H9 (cell line): Measurements from ENCODE around the gene CYBC1. TPM values are rescaled to one million over a fixed set of nuclear protein-coding genes. Genes with fewer than 3 reads are reported as not detected.

Experiments used
- DNase-seq: peaks from one replicate; pipeline ENCODE4 v3.0.0-alpha.2; 2017
- H2AFZ ChIP-seq: one replicate; pipeline ENCODE4 v1.6.1; 2013; ENCODE audit warnings: mild to moderate bottlenecking, low read length, control low read depth, moderate library complexity
- H2AK5ac ChIP-seq: 2 replicates; pipeline ENCODE4 v1.6.1; 2013; ENCODE audit warnings: low read length, control low read depth, mixed read lengths; ENCODE audit not compliant: insufficient read length
- H2BK120ac ChIP-seq: one replicate; pipeline ENCODE4 v1.6.1; 2013; ENCODE audit warnings: low read depth, mild to moderate bottlenecking, low read length, control low read depth, inconsistent platforms; ENCODE audit not compliant: poor library complexity, severe bottlenecking
- H2BK12ac ChIP-seq: 2 replicates; pipeline ENCODE4 v1.6.1; 2013; ENCODE audit warnings: low read length, control low read depth, mixed read lengths, low read depth; ENCODE audit not compliant: insufficient read length
- H2BK15ac ChIP-seq: 2 replicates; pipeline ENCODE4 v1.6.1; 2013; ENCODE audit warnings: low read depth, low read length, control low read depth
- H2BK20ac ChIP-seq: one replicate; pipeline ENCODE4 v1.6.1; 2013; ENCODE audit warnings: low read depth, mild to moderate bottlenecking, low read length, control low read depth, inconsistent platforms; ENCODE audit not compliant: poor library complexity, severe bottlenecking
- H2BK5ac ChIP-seq: 2 replicates; pipeline ENCODE4 v1.6.1; 2013; ENCODE audit warnings: low read length, control low read depth, mixed read lengths; ENCODE audit not compliant: insufficient read length
- H3K14ac ChIP-seq: 2 replicates; pipeline ENCODE4 v1.6.1; 2013; ENCODE audit warnings: low read length, control low read depth; ENCODE audit not compliant: insufficient read depth
- H3K18ac ChIP-seq: 2 replicates; pipeline ENCODE4 v1.6.1; 2013; ENCODE audit warnings: low read depth, mild to moderate bottlenecking, mixed read lengths, low read length, control low read depth; ENCODE audit not compliant: insufficient read length
- H3K23ac ChIP-seq: 2 replicates; pipeline ENCODE4 v1.6.1; 2013; ENCODE audit warnings: low read length, control low read depth, mixed read lengths, low read depth; ENCODE audit not compliant: insufficient read length
- H3K23me2 ChIP-seq: 2 replicates; pipeline ENCODE4 v1.6.1; 2013; ENCODE audit warnings: low read depth, mild to moderate bottlenecking, mixed read lengths, low read length, control low read depth; ENCODE audit not compliant: insufficient read length, poor library complexity, severe bottlenecking
- H3K27ac ChIP-seq: 2 replicates; pipeline ENCODE4 v1.5.1; 2013; ENCODE audit warnings: low read length, control low read depth, mixed read lengths, low read depth; ENCODE audit not compliant: insufficient read length
- H3K27me3 ChIP-seq: 2 replicates; pipeline ENCODE4 v1.6.1; 2013; ENCODE audit warnings: low read length, control low read depth, inconsistent platforms; ENCODE audit not compliant: insufficient read depth
- H3K4ac ChIP-seq: 2 replicates; pipeline ENCODE4 v1.6.1; 2013; ENCODE audit warnings: low read depth, mild to moderate bottlenecking, control low read depth, inconsistent platforms, low read length, moderate library complexity
- H3K4me1 ChIP-seq: 2 replicates; pipeline ENCODE4 v1.6.1; 2013; ENCODE audit warnings: low read length, control low read depth, inconsistent platforms; ENCODE audit not compliant: insufficient read depth
- H3K4me2 ChIP-seq: 2 replicates; pipeline ENCODE4 v1.6.1; 2013; ENCODE audit warnings: low read length, control low read depth, mixed read lengths; ENCODE audit not compliant: insufficient read length, insufficient read depth
- H3K56ac ChIP-seq: 2 replicates; pipeline ENCODE4 v1.6.1; 2013; ENCODE audit warnings: low read depth, mild to moderate bottlenecking, mixed read lengths, low read length, control low read depth; ENCODE audit not compliant: insufficient read length
- H3K79me1 ChIP-seq: 2 replicates; pipeline ENCODE4 v1.6.1; 2013; ENCODE audit warnings: low read depth, mild to moderate bottlenecking, moderate library complexity, low read length, control low read depth, inconsistent platforms; ENCODE audit not compliant: insufficient read depth, poor library complexity, severe bottlenecking
- H3K79me2 ChIP-seq: 2 replicates; pipeline ENCODE4 v1.6.1; 2013; ENCODE audit warnings: low read length, control low read depth, inconsistent platforms; ENCODE audit not compliant: insufficient read depth
- H3K9ac ChIP-seq: 2 replicates; pipeline ENCODE4 v1.6.1; 2013; ENCODE audit warnings: low read length, control low read depth, mixed read lengths; ENCODE audit not compliant: insufficient read length; ENCODE audit errors: extremely low read depth
- H3K9me3 ChIP-seq: one replicate; pipeline ENCODE4 v1.6.1; 2013; ENCODE audit warnings: low read depth, low read length, inconsistent platforms; ENCODE audit not compliant: control insufficient read depth
- H3T11ph ChIP-seq: one replicate; pipeline ENCODE4 v1.6.1; 2013; ENCODE audit warnings: mild to moderate bottlenecking, low read length, control low read depth, inconsistent platforms
- H4K20me1 ChIP-seq: one replicate; pipeline ENCODE4 v1.6.1; 2013; ENCODE audit not compliant: control insufficient read depth, insufficient read length, insufficient read depth
- H4K5ac ChIP-seq: 2 replicates; pipeline ENCODE4 v1.6.1; 2013; ENCODE audit warnings: low read depth, mild to moderate bottlenecking, mixed read lengths, low read length, control low read depth; ENCODE audit not compliant: insufficient read length
- H4K8ac ChIP-seq: replicated peaks from 2 replicates; pipeline ENCODE4 v1.6.1; 2013; ENCODE audit warnings: low read length, control low read depth, mixed read lengths, low read depth; ENCODE audit not compliant: insufficient read length
- H4K91ac ChIP-seq: 2 replicates; pipeline ENCODE4 v1.6.1; 2013; ENCODE audit warnings: low read depth, mild to moderate bottlenecking, moderate library complexity, mixed read lengths, low read length, control low read depth; ENCODE audit not compliant: insufficient read length
- H3K27ac Mint-ChIP-seq, 3 experiments: 2 replicates in 2 of 3; 3 replicates in 1 of 3; pipeline ENCODE4 v1.8.0; 2020 to 2021; ENCODE audit warnings: mixed read lengths in 3 of 3, mild to moderate bottlenecking in 1 of 3, moderate library complexity in 1 of 3
- H3K27me3 Mint-ChIP-seq: 2 replicates; pipeline ENCODE4 v1.8.0; 2021; ENCODE audit warnings: low read depth, mild to moderate bottlenecking, moderate library complexity, mixed read lengths
- H3K36me3 Mint-ChIP-seq, 3 experiments: 2 replicates in 2 of 3; 3 replicates in 1 of 3; pipeline ENCODE4 v1.8.0; 2020 to 2021; ENCODE audit warnings: low read depth in 3 of 3, mixed read lengths in 3 of 3; ENCODE audit not compliant: insufficient read depth in 1 of 3
- H3K4me1 Mint-ChIP-seq, 2 experiments: 2 replicates each; pipeline ENCODE4 v1.8.0; 2020; ENCODE audit warnings: mixed read lengths in 2 of 2
- H3K4me3 Mint-ChIP-seq, 2 experiments: 2 replicates in 1 of 2; 3 replicates in 1 of 2; pipeline ENCODE4 v1.8.0; 2020 to 2021; ENCODE audit warnings: mild to moderate bottlenecking in 2 of 2, mixed read lengths in 2 of 2, moderate library complexity in 1 of 2
- H3K9me3 Mint-ChIP-seq, 2 experiments: 2 replicates in 1 of 2; 3 replicates in 1 of 2; pipeline ENCODE4 v1.8.0; 2020; ENCODE audit warnings: mild to moderate bottlenecking in 2 of 2, mixed read lengths in 2 of 2, moderate library complexity in 1 of 2
- WGBS: extraction: QIAGEN DNeasy Blood & Tissue Kit; methylation state at CpG from one replicate; pipeline ENCODE4 v1.1.7; 2013; ENCODE audit warnings: missing lambda C conversion rate, low lambda C conversion rate, mixed read lengths; ENCODE audit not compliant: insufficient read length; ENCODE audit errors: extremely low coverage; 5-methylcytosine and 5-hydroxymethylcytosine counted together
- total RNA-seq: library from RNA; stranded (reverse); gene quantifications from 2 replicates; pipeline ENCODE4 v1.2.1, GENCODE V29; 2021
- TF ChIP-seq, protein P1 (sequence below): fragments of 200-600 bp; sonication (generic); conservative IDR thresholded peaks from 3 replicates; pipeline ENCODE4 v1.8.0; 2021; ENCODE audit warnings: antibody characterized with exemption, mild to moderate bottlenecking

CYBC1 gene
- total RNA-seq, 1 experiment from 2014 or later: 81.7 TPM

DNA sequence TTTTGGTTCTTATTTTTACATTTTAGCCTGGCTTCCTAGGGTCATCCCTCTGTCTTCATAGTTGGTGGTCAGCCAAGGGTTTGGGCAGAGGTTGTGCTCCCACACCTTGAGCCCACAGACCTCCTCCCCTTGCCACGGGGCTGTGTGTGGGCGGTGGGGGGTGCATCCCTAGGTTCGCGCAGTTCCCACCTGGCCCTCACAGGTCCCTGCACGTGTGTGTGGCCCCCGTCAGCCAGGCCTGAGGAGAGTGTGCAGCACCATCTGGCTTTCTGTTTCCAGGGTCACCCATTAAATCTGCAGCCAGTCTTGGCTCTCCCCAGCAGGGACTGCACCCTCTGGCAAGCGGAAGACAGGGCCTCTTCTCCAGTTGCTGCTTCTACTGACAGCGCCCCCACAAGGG is 18.5 kb downstream of the CYBC1 start:
- TF ChIP-seq, protein P1, sequence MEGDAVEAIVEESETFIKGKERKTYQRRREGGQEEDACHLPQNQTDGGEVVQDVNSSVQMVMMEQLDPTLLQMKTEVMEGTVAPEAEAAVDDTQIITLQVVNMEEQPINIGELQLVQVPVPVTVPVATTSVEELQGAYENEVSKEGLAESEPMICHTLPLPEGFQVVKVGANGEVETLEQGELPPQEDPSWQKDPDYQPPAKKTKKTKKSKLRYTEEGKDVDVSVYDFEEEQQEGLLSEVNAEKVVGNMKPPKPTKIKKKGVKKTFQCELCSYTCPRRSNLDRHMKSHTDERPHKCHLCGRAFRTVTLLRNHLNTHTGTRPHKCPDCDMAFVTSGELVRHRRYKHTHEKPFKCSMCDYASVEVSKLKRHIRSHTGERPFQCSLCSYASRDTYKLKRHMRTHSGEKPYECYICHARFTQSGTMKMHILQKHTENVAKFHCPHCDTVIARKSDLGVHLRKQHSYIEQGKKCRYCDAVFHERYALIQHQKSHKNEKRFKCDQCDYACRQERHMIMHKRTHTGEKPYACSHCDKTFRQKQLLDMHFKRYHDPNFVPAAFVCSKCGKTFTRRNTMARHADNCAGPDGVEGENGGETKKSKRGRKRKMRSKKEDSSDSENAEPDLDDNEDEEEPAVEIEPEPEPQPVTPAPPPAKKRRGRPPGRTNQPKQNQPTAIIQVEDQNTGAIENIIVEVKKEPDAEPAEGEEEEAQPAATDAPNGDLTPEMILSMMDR: no peak
- H3T11ph ChIP-seq: no peak overlapping the region
- H3K27ac ChIP-seq: no peak overlapping the region
- H3K23me2 ChIP-seq: no peaks in the 10 kb centered on the region
- H3K4me1 ChIP-seq: no peaks in the 10 kb centered on the region
- H4K8ac ChIP-seq: no peak overlapping the region
- H4K5ac ChIP-seq: no peak overlapping the region
- DNase-seq: no peak
- H3K4me3 Mint-ChIP-seq: no peak overlapping the region
- no peak overlapping the region for H3K56ac ChIP-seq
- no peak overlapping the region for H3K4me2 ChIP-seq
- WGBS: no CpG with 5 or more reads among the region's 8 CpGs
- H3K79me1 ChIP-seq: no peaks in the 10 kb centered on the region
- H2BK5ac ChIP-seq: no peak overlapping the region
- no peak overlapping the region for H2AK5ac ChIP-seq
- H3K9me3 ChIP-seq: no peaks in the 10 kb centered on the region
- no peak overlapping the region; a peak in 1 of 7 replicates for H3K27ac Mint-ChIP-seq
- no peaks in the 10 kb centered on the region for H4K20me1 ChIP-seq
- H3K79me2 ChIP-seq: no peaks in the 10 kb centered on the region
- no peak overlapping the region for H3K4ac ChIP-seq
- no peak overlapping the region for H3K9ac ChIP-seq
- H2BK12ac ChIP-seq: no peak overlapping the region
- H2BK20ac ChIP-seq: no peak overlapping the region
- no peak overlapping the region for H3K23ac ChIP-seq
- no peak overlapping the region for H2BK120ac ChIP-seq
- H3K9me3 Mint-ChIP-seq: no peaks in the 10 kb centered on the region
- H3K4me1 Mint-ChIP-seq: peaks cover 2 to 3% of the 10 kb centered on the region in 2 experiments; a peak in 1 of 4 replicates
- H2AFZ ChIP-seq: no peak overlapping the region
- H3K27me3 Mint-ChIP-seq: no peaks in the 10 kb centered on the region
- H3K18ac ChIP-seq: no peak overlapping the region
- H3K27me3 ChIP-seq: no peaks in the 10 kb centered on the region
- no peak overlapping the region for H4K91ac ChIP-seq
- H2BK15ac ChIP-seq: no peak overlapping the region
- H3K14ac ChIP-seq: no peak overlapping the region; the same call in 1 of the 2 replicates
- peaks cover 3 to 22% (median 16%) of the 10 kb centered on the region in 3 experiments for H3K36me3 Mint-ChIP-seq
